Measurements from ENCODE around the gene CFAP299.

CFAP299 gene

DNA sequence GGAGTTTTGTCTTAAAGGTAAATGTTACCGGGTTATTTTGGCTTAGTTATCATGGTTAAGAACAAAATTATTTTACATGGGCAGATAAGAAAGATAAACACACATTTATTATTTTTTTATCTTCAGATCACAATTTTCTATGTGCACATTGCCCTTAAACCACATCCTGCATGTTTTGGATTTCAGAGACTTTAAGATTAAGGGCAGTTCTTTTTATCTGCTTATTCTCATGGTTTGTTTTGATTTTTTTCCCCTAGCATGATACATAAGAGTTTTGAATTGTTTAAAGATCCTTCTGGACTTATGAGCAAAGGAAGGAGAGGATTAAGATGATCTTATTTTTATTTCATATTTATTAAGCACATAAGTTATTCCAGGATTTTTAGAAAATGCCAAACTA is 504.9 kb downstream of the CFAP299 start:
- TF ChIP-seq, protein P1, sequence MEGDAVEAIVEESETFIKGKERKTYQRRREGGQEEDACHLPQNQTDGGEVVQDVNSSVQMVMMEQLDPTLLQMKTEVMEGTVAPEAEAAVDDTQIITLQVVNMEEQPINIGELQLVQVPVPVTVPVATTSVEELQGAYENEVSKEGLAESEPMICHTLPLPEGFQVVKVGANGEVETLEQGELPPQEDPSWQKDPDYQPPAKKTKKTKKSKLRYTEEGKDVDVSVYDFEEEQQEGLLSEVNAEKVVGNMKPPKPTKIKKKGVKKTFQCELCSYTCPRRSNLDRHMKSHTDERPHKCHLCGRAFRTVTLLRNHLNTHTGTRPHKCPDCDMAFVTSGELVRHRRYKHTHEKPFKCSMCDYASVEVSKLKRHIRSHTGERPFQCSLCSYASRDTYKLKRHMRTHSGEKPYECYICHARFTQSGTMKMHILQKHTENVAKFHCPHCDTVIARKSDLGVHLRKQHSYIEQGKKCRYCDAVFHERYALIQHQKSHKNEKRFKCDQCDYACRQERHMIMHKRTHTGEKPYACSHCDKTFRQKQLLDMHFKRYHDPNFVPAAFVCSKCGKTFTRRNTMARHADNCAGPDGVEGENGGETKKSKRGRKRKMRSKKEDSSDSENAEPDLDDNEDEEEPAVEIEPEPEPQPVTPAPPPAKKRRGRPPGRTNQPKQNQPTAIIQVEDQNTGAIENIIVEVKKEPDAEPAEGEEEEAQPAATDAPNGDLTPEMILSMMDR (IDR thresholded peaks at IDR 0.05; ENCODE audit: control insufficient read depth, insufficient read depth, low read depth, low read length, missing control alignments) = no peak
- DNase-seq (ENCODE audit: low read depth) = no peak
- no peak overlapping the region for H3K4me3 ChIP-seq (ENCODE audit: control insufficient read depth, low read depth, low read length)

DNA sequence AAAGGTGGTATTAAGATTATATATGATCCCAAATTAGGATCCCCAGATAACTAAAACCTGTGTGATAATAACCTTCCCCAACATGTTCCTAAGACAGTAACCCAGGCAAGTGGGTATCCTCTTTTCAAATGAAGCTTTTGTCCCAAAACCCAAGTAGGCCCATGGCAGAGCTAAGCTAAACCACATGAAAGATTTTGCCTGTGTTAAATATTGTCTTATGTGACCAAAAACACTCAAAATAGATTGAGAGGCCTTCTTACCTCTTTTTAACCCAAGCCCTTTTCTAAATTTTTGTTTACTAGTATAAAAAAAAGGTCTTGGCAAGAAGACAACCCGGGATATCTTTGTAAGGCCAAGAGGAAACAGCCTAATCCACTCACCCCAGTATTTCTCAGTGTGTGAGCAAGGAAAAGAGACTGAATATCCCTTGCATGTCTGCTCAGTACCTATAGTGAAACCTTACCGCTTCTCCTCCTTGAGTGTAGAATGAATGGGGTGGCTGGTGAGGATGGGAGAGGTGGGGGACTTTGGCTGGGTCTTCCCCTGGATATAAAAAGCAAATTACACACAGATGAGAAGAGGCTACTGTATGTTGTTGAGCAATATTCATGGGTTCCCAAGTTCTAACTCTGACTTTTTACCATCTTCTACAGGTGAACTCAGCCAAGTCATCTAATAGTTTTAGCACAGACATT is 506.2 kb downstream of the CFAP299 start:
- no peak overlapping the region for H3K4me3 ChIP-seq (ENCODE audit: control insufficient read depth, low read depth, low read length)
- TF ChIP-seq, protein P1 (IDR thresholded peaks at IDR 0.05; ENCODE audit: control insufficient read depth, insufficient read depth, low read depth, low read length, missing control alignments) = no peak
- DNase-seq (ENCODE audit: low read depth) = no peak

DNA sequence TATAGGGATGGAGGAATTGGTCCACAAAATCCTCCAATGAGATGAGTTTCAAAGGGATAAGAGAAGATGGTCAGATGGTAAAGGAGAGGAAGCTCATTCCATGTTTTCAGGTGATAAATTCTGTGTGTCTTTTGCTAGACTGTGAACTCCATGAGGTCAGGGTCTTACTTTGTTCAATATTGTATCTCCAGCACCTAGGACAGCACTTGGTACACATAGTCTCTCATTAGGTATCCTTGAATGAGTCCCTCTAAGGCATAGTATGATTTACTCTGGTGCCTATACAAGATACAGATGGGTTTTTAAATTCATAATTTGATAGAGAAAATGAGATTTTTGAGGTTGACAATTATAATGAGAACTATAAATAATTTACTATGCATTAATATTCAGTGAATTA is 510.7 kb downstream of the CFAP299 start:
- TF ChIP-seq, protein P1 (IDR thresholded peaks at IDR 0.05; ENCODE audit: control insufficient read depth, insufficient read depth, low read depth, low read length, missing control alignments) = no peak
- no peak for DNase-seq (ENCODE audit: low read depth)
- H3K4me3 ChIP-seq (ENCODE audit: control insufficient read depth, low read depth, low read length) = no peak overlapping the region

DNA sequence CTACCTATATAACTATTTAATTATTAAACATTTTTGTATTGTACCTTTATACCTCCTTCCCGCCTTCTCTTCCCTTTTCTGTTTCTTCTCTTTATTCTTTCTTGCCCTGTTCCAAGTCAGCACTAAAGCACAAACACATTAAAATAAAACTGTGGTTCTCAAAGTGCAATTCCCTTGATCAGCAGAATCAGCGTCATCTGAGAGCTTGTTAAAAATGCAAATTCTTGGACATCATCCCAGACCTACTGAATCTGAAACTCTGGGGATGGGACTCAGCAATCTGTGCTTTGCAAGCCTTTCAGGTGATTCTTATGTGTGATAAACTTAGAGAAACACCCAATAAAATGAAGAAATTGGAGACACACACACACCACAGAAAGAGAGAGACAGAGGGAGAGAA is 516.5 kb downstream of the CFAP299 start:
- TF ChIP-seq, protein P1 (IDR thresholded peaks at IDR 0.05; ENCODE audit: control insufficient read depth, insufficient read depth, low read depth, low read length, missing control alignments) = no peak
- H3K4me3 ChIP-seq (ENCODE audit: control insufficient read depth, low read depth, low read length) = no peak overlapping the region
- no peak for DNase-seq (ENCODE audit: low read depth)

DNA sequence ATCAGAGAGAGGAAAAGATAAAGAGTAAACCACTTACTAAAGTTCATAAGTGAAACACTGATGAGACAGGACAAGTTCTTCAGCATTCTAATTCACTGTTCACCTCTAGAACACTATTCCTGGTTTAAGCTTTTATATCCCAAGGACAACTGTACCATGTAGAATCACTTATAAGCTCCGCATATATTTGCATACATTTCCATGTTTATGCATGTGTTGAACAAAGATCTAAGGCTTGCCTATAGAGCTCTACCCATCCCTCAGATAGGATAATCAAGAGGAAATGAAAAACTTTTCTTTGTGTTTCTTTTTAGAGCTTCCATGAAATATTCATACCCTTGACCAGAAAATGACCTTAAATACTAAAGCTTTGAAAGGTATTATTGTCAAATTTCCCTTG is 538.0 kb downstream of the CFAP299 start:
- no peak overlapping the region for H3K4me3 ChIP-seq (ENCODE audit: control insufficient read depth, low read depth, low read length)
- TF ChIP-seq, protein P1 (IDR thresholded peaks at IDR 0.05; ENCODE audit: control insufficient read depth, insufficient read depth, low read depth, low read length, missing control alignments) = no peak
- no peak for DNase-seq (ENCODE audit: low read depth)

DNA sequence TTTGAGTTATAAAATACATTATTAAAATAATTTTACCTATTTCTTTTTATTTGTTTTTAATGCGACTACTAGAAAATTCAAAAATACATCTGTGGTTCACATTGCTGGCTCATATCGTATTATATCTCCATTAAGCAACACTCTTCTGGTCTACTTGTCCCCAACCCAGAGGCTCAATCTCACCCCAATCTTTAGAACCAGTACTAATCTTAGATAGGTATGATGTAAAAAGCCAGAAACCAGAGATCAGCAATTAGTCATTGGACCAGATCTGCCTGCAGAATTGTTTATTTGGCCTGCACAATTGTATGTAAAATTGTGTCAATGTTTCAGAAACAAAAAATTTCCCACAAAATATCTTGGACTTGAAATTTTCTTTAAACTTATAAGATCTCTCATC is 539.4 kb downstream of the CFAP299 start:
- no peak for DNase-seq (ENCODE audit: low read depth)

More for the DNA sequence above, 539.4 kb downstream of the CFAP299 start:
- no peak overlapping the region for H3K4me3 ChIP-seq (ENCODE audit: control insufficient read depth, low read depth, low read length)
- TF ChIP-seq, protein P1 (IDR thresholded peaks at IDR 0.05; ENCODE audit: control insufficient read depth, insufficient read depth, low read depth, low read length, missing control alignments) = no peak
